T47D (cell line): ENCODE results near the gene SPNS2.
A peak's percentile ranks its signal among the peaks of the same experiment; 100 is the strongest.

Experiments used
- DNase-seq, 2 experiments: peaks; one replicate each; pipeline versions ENCODE4 v3.0.0 to v3.0.0-alpha.2; 2011 to 2012; ENCODE audit warnings: low read depth in 1 of 2, low spot score in 1 of 2
- JUND ChIP-seq: IDR thresholded peaks from 2 replicates; pipeline ENCODE4 v1.6.1; 2012; ENCODE audit warnings: low read depth
- in situ Hi-C: cut with HindIII; loops from 2 replicates; pipeline ENCODE4 v1.10.0; 2016; ENCODE audit warnings: low sequenced_read_pairs, low pct_unique_long_range_greater_than_20kb

The SPNS2 gene

DNA sequence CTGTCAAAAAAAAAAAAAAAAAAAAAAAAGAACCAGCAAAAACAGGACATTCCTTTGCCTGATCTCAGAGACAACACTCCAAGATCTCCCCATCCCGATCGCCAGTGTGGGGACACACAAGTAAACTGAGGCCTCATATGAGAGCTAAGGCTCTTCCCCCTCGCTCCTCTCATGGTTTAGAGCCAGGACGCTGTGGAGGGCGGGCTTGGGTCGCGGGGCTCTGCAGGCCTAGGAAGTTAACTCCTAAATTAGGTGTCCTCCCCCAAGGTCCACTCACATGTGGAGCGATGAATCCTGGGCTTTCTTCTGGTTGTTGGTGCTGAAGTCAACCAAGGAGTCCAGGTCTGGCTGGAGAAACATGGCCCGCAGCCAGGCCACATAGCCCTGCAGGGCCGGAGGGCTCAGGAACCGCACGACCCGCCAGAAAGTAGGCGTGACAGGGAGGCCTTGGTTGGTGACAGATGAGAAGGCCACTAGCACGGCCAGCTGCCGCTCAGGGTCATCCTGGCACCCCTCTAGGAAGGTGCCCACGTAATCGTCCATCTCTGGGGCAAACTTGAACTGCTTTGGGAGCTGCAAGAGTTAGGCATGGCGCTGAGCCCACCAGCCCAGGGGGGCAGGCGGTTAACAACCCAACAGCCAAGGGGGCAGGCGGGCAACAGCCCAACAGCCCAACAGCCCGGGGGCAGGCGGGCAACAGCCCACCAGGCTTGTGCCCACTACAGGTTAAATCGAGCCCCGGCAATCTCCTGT is 51.3 kb downstream of the SPNS2 start:
- no peak for DNase-seq
- no peak for TF ChIP-seq JUND
- in situ Hi-C loops, result no loop called here

DNA sequence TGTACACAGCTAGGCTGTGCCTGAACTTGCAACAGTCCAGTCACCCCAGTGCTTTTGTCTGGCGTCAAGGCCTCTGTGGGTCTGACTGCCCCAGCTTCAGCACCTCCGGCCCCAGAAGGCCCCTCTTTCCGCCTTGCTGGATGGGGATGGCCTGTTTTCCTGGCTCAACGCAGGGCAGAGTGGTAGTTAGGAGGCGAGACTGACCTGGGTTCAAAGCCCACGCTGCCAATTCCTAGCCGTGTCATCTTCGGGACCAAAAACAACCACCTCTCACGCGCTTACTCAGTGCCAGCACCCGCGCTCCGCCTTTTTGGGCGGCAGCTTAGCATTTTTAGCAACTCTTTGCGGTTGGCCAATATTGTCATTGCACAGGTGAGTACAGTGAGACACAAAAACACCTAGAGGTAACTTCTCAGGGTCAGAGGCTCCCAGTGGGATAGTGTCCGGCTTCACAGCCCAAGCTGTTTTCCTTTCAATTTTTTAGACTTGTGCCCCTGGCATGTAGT is 51.9 kb downstream of the SPNS2 start:
- no peak for TF ChIP-seq JUND
- in situ Hi-C loops, result no loop called here
- no peak for DNase-seq

DNA sequence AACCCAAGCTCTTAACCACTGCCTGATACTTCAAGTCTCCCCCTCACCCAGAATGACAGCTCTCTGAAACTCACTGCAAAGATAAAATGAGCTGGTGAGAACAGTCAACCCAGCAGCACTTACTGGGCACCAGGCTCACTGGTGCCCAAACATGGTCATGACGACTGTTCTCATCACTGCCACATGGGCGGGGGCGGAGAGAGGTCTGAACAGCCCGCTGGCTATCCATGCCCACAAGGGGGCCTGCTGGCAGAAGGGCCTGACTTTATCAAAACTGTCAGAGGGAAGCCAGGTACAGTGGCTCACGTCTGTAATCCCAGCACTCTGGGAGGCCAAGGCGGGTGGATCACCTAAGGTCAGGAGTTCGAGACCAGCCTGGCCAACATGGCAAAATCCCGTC is 52.5 kb downstream of the SPNS2 start:
- no peak for DNase-seq
- no peak for TF ChIP-seq JUND
- in situ Hi-C loops, result no loop called here

DNA sequence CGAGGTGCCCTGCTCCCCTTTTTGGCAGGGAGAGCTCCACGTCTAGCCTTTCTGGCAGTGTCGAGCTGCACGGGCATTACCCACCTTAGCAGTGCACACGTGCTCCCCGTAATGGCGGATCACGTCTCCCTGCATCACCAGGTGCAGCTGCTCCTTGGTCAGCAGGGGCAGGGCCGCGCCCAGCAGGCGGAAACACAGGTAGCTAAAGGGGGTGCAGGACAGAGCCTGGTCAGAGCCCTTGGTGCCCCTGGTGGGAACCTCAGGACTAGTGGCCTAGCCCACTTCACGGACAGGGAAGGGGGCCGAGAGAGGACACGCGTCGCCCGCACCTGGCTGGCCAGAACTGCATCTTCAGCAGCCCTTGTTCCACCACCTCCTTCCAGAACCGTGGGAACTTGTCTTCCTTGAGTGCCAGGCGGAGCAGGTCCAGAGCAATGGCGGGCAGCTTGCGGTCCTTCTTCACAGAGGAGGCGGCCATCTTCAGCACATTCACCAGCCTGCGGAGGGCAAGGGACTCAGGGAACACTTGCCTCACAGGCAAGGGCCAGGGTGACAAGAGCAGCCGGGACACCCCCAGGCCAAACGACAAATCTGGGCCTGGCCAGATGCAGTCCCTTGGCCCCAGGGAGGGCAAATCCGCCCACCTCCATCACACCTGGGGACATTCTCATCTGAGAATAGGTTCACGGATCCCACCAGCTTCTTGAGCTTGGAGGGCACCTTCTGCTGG is 53.3 kb downstream of the SPNS2 start:
- TF ChIP-seq JUND, result no peak
- DNase-seq, result no peak
- in situ Hi-C loops, result no loop called here

DNA sequence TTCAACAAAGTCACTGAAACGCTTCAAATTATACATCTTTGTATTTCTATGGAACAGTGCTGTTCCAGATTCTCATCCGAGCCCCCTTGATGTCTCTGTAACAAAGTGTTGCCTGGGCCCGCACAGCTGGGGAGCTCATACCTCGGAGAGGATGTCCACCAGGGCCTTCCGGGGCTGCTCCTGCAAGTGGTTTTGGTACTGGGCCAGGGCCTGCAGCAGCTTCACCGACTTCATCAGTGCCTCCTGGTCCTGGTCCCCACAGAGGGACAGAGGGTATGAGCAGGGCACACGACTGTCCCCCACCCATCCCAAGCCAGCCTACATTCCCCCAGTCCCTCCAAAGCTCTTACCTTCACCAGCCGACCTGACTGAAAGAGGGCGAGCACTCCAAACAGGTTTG is 55.0 kb downstream of the SPNS2 start:
- DNase-seq, result no peak
- no peak for TF ChIP-seq JUND
- in situ Hi-C loops, result no loop called here

DNA sequence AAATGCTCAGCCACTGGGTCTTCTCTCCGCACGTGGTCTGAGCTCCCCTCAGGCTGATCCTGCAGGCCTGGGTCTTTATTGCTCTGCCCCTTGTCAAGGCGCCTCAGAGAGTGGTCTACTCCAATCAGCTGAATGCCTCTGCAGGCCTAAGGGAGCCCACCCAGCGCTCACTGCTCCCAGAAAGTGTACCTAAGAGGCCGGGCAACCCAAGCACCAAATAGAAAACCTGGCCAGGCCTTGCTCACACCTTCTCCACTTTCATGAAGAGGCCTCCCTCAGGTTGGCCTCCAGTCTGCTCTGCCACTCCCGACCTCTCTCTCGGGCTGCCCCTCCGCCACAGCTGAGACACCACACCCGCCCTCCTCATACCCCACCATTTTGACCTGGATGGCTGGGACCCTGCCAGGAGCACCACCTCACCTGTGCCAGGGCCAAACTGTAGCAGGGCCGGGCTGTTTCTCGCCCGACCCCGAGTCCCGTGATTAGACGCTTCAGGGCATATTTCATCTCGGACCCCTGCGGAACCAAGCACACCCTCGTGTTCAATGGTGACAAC is 55.8 kb downstream of the SPNS2 start:
- no peak for DNase-seq
- in situ Hi-C loops, result no loop called here
- TF ChIP-seq JUND, result no peak

DNA sequence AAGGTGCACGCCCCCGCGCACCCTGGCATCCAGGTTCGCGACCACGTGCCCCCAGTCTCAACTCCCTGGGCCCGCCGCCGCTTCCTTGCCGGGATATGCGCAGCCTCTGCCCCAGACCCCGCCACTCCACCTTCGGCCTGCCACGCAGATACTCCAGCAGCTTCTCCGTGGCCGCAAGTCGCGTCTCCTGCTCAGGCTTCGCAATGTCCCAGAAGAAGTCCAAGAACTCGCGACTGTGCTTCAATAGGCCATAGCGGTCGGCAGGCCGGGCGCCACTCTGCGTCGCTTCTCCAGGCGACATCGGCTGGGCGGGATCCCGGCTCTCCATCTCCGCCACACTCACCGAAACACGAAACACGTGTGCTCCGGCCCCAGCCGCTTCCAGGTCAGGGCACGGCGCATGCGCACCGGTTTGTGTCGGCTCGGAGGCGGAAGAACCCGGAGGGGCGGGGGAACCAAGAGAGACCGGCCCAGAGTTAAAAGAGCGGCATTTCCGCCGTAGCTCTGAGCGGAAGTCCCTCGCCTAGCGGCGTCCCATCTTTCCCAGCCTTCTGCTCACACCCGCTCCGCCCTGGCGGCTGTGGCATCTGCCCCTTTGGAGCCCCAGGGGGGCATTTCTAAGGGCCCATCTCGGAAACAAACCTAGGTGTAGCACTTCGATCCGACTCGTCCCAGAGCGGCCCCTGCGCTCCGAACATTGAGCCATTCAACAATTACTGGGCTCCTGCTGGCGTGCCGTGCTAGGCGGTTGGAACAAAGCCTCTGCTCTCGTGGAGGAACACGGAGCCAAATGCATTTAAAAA is 56.5 kb downstream of the SPNS2 start, which contains the start of gene MYBBP1A:
Gene MYBBP1A (minus strand): TSS at position 388 of the 803 bp plus-strand sequence. CDS start 60 bp downstream, at position 328.
- TF ChIP-seq JUND, result no peak
- in situ Hi-C loops, result no loop called here
- peak; percentile 94 to 96 for DNase-seq

DNA sequence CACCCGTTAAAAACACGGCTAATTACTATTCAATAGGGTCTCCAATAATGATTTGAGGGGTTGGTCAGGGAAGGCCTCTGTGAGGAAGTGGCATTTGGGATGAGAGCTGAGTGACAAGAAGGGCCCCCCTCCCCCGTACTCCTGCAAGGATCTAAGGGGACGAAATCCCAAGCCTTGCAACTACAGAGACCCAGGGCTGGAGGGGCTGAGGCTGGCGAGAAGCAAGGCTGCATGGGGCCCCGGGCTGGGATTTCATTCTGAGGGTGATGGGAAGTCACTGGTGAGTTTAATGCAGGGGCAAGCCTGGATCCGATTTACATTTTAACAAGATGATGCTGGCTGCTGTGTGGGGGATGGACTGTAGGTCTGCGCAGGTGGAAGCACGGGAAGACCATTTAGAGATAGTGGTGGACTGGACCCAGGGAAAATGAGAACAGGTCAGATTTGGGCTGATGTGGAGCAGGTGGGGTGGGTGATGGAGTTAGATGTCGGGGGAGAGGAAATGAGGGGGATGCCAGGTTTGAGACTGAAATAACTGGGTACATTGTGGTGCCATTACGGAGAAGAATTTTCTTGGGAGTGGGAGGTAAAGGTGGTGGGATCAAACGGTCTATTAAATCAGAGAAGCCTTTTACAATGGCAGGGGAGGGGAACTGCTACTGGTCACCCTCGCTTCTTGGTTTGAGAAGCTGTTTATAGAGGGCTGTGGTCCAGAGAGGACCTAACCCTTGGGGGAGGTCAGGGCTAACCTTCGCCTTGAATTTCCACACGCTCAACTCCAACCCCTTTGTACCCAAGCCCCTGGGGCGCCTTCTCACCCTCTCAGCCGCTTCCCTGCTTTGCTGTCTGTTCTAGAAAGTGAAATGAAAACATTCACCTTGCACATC is 57.4 kb downstream of the SPNS2 start:
- in situ Hi-C loops, result no loop called here
- no peak for TF ChIP-seq JUND
- DNase-seq, result no peak

DNA sequence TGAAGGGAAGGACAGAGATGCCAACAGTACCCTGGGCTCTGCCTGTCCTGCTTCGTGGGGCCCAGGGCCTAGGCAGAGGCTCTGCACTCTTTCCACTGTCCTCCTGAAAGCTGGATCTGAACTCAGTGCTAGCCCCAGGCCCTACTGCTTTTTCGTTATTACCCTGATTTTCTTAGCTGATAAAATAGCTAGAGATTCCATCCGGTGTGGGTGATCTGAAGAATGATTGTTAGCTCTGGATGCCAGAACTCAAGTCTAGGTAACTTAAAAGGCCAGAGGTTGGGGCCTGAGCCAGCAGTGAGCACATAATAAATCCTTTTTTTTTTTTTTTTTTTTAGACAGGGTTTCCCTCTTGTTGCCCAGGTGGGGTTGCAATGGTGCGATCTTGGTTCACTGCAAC is 58.3 kb downstream of the SPNS2 start:
- in situ Hi-C loops, result no loop called here
- DNase-seq, result no peak
- no peak for TF ChIP-seq JUND

DNA sequence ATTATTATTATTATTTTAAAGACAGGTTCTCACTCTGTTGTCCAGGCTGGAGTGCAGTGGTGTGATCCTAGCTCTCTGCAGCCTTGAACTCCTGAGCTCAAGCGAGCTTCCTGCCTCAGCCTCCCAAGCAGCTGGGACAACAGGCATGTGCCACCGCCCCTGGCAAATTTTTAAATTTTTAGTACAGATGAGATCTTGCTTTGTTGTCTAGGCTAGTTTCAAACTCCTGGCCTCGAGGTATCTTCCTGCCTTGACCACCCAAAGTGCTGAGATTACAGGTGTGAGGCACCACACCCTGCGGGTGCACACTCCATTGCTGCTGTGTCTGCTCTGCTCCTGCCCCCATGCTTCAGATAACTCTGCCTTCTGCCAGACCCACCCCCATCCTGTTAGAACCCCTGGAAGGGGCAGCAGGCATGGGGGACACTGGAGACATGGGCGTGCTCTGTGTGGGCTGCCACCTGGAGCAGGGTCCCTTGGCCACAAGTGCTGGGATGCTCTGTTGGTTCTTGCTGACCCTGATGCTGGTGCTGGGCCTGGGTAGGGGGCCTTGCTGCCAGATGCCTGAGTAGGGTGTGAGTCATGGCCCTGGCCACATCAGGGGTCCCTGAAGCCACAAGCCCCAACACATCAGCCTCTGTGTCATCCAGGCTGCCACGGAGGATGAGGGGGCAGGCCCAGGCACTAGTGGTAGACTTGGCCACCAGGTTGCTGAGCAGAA is 59.1 kb downstream of the SPNS2 start:
- in situ Hi-C loops, result no loop called here
- TF ChIP-seq JUND, result no peak
- no peak for DNase-seq
